Pancreas (tissue), 10 donors: Measurements from ENCODE around the gene BAIAP2L1. TPM values are rescaled to one million over a fixed set of nuclear protein-coding genes. Genes with fewer than 3 reads are reported as not detected.
"Not testable (repeated sequence)": the region's sequence is repeated elsewhere in the genome, so short reads cannot be mapped to it uniquely, and the experiment has no call there.

Source experiments
- ATAC-seq, 4 donors: fragments of 200-7000 bp; cut with Tn5 transposase; one replicate each; pipeline versions ENCODE4 v1.8.0 to v1.9.1; 2020; ENCODE audit warnings: mild to moderate bottlenecking in 4 of 4, moderate library complexity in 4 of 4
- DNase-seq, 6 donors: peaks; one replicate each; pipeline ENCODE4 v3.0.0-alpha.2; 2020
- FAIRE-seq: peaks from 2 replicates; lab custom pipeline; 2012; peaks lifted over from hg19 to GRCh38; lab: Jason Lieb, UNC
- H3K27ac ChIP-seq, 4 donors: fragments of 200-600 bp; sonication (generic); 1 replicate in 3 of 4; 2 replicates in 1 of 4; pipeline versions ENCODE4 v1.5.0 to v1.8.0; 2020
- H3K27me3 ChIP-seq, 4 donors: fragments of 200-600 bp; one replicate each; pipeline ENCODE4 v1.8.0; 2021
- H3K36me3 ChIP-seq, 3 donors: fragments of 200-600 bp; sonication (generic) in 1 of 3; one replicate each; pipeline versions ENCODE4 v1.5.0 to v1.8.0; 2020 to 2021
- H3K4me1 ChIP-seq, 3 donors: fragments of 200-600 bp; one replicate each; pipeline ENCODE4 v1.8.0; 2021
- H3K4me3 ChIP-seq, 4 donors: fragments of 200-600 bp; sonication (generic) in 2 of 4; one replicate each; pipeline versions ENCODE4 v1.5.0 to v1.8.0; 2020 to 2021
- H3K9me3 ChIP-seq, 4 donors: fragments of 200-600 bp; one replicate each; pipeline ENCODE4 v1.8.0; 2021
- CTCF ChIP-seq, 4 donors: fragments of 200-600 bp; sonication (generic) in 3 of 4; IDR thresholded peaks; one replicate each; pipeline versions ENCODE4 v1.5.0 to v1.8.0; 2021; ENCODE audit warnings: antibody characterized with exemption in 4 of 4
- WGBS, 2 donors: extraction: QIAGEN DNeasy Blood & Tissue Kit; methylation state at CpG; one replicate each; pipeline ENCODE4 v1.1.7; 2013; 5-methylcytosine and 5-hydroxymethylcytosine counted together
- intact Hi-C, 3 donors: fragments of 100-400 bp; cut with DNase I; formaldehyde crosslinking; loops; one replicate each; pipeline versions ENCODE4 v1.11.1 to v1.14.2; 2022
- polyA plus RNA-seq, 2 donors: library from polyadenylated mRNA; stranded (reverse); fragments of 200-250 nt; gene quantifications; one replicate each; pipeline ENCODE4 v1.2.3, GENCODE V29; 2013
- total RNA-seq, 6 donors: library from RNA; stranded (reverse); fragmentation: NEBNext Ultra II Directional in 4 of 6; extraction: Animal tissue kit (Norgen Biotek cat#: 25700) in 4 of 6; gene quantifications; one replicate each; pipeline versions ENCODE4 v1.2.1 to v1.2.4, GENCODE V29; 2021 to 2023
- donor health status: healthy with polysubstance abuse.
- donor health status: DM: no; HTN: no; CAD: no; lungs with moderate emphysema.
- donor health status: DM: no; HTN: no; CAD: no.
- donor health status: control.
- donor health status: control.
- donor health status: Bipolar disorder and iron deficiency.
- donor health status: DM: yes; HTN: yes; CAD: no.
- donor health status: DM: no; HTN: no; CAD: no.
- donor health status: DM: no; HTN: no; CAD: no.
- donor health status: DM: yes; HTN: yes; CAD: no.

The BAIAP2L1 gene
- total and polyA plus RNA-seq, 8 donors: 17.9 to 31.5 (median 22.2) TPM

DNA sequence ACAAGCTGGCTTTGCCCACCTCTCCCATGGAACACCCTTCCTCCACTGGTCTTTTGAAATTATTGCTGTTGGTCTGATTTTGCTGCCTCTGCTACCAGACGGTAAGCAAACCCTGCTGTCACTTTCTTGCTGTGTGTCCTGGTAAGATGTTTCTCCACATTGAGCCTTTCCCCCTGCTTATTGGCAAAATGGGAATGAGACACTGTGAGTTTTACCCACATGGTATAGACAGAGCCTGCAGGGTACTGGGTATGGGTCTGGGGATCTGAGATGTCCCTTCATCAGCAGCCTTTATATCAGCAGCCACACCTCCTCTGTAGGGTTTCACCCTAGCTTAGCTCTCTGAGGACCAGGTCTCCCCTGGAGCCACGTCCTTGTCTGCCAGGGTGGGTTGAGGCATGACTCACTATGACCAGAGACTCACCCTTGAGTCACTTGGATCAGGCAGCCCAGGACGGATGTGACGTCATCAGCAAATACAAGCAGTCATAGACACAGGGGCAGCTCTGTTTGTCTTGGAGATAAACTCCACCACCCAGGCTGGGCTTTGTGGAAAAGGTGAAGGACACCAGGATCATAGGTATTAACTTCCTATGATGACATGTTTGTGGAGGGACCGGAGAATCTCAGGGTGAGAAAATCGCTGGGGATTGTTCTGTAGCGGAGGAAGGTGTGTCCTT, 17.9 kb upstream of the BAIAP2L1 start:
- Histone ChIP-seq H3K9me3 (no peaks in the 10 kb centered on the region), H3K27me3 (no peaks in the 10 kb centered on the region), H3K4me1 (peaks cover 17 to 25% (median 20%) of the 10 kb centered on the region in 3 donors), H3K36me3 (no peaks in the 10 kb centered on the region), H3K27ac (peak overlapping the region; percentile 6 to 88 (median 68)), H3K4me3 (no peak overlapping the region)
- TF ChIP-seq CTCF (IDR thresholded peaks at IDR 0.05): no peak
- FAIRE-seq: no peak
- intact Hi-C loops: no loop called here
- 23 to 27% methylated on average over 7 of the region's 7 CpGs for WGBS, 2 donors
- peak; percentile 69 to 87 (median 85) for ATAC-seq
- DNase-seq: peak; percentile 64 to 93 (median 82)

DNA sequence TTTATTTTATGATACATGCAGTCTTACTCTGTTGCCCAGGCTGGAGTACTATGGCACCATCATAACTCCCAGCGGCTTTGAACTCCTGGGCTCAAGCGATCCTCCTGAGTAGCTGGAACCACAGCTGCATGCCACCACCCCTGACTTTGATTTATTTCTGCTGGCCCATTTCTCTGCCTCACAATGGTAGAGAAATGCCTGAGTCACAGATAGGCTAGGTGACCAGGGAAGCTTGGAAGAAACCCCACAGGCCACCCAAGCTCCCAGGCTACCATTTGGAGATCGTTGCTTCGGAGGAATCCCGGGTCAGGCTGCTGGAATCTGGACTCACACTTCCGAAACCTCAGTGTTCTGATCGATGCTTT, 17.4 kb upstream of the BAIAP2L1 start:
- WGBS, 2 donors: 95 to 97% methylated on average over 7 of the region's 7 CpGs
- FAIRE-seq: no peak

GRCh38 chr7:98417604-98418270, 16.8 kb upstream of the BAIAP2L1 start:
- peak overlapping the region; percentile 62 to 88 (median 68) for H3K27ac ChIP-seq
- DNase-seq: peak in 5 of 6 donors; percentile 58 to 79 (median 65)
- H3K27me3 ChIP-seq, H3K36me3 ChIP-seq, H3K4me3 ChIP-seq, H3K9me3 ChIP-seq, intact Hi-C loops, FAIRE-seq: not testable (repeated sequence)
- WGBS, 2 donors: 61% methylated on average over 12 of the region's 12 CpGs
- H3K4me1 ChIP-seq: peaks cover 17 to 25% (median 20%) of the 10 kb centered on the region in 3 donors
- peak; percentile 61 to 75 (median 70) for ATAC-seq

More for the DNA sequence above, 17.4 kb upstream of the BAIAP2L1 start:
- no peaks in the 10 kb centered on the region for H3K9me3 ChIP-seq
- no peak for TF ChIP-seq CTCF (IDR thresholded peaks at IDR 0.05)
- H3K4me1 ChIP-seq: peaks cover 17 to 25% (median 20%) of the 10 kb centered on the region in 3 donors
- intact Hi-C loops: no loop called here
- ATAC-seq (no peak), DNase-seq (peak in 1 of 6 donors; percentile 24)
- H3K27me3 ChIP-seq: no peaks in the 10 kb centered on the region
- no peak overlapping the region for H3K4me3 ChIP-seq
- no peaks in the 10 kb centered on the region for H3K36me3 ChIP-seq
- peak overlapping the region; percentile 62 to 88 (median 68) for H3K27ac ChIP-seq

GRCh38 chr7:98414205-98414900, 13.5 kb upstream of the BAIAP2L1 start:
- DNase-seq (no peak), FAIRE-seq (no peak), ATAC-seq (no peak)
- H3K27ac ChIP-seq: no peak overlapping the region
- H3K4me3 ChIP-seq: no peak overlapping the region
- TF ChIP-seq CTCF (IDR thresholded peaks at IDR 0.05): no peak
- peaks cover 20 to 28% (median 21%) of the 10 kb centered on the region in 3 donors for H3K4me1 ChIP-seq
- H3K36me3 ChIP-seq: no peaks in the 10 kb centered on the region
- intact Hi-C loops: no loop called here
- no peaks in the 10 kb centered on the region for H3K27me3 ChIP-seq
- WGBS, 2 donors: 91 to 96% methylated on average over 6 of the region's 6 CpGs
- H3K9me3 ChIP-seq: no peaks in the 10 kb centered on the region

DNA sequence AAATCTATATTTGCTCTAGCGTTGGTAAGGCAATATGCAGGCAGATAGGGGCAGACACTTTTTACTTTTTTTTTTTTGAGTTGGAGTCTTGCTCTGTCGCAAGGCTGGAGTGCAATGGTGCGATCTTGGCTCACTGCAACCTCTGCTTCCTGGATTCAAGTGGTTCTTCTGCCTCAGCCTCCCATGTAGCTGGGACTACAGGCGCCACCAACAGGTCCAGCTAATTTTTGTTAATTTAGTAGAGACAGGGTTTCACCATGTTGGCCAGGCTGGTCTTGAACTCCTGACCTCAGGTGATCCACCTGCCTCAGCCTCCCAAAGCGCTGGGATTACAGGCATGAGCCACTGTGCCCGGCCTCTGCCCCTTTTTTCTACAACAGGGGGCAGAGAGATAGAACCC, 12.8 kb upstream of the BAIAP2L1 start:
- H3K27me3 ChIP-seq, H3K9me3 ChIP-seq, H3K27ac ChIP-seq, H3K36me3 ChIP-seq, FAIRE-seq, ATAC-seq, intact Hi-C loops, DNase-seq, H3K4me3 ChIP-seq: not testable (repeated sequence)
- H3K4me1 ChIP-seq: peaks cover 17 to 27% (median 19%) of the 10 kb centered on the region in 3 donors
- WGBS, 2 donors: 89 to 91% methylated on average over 6 of the region's 6 CpGs
